OCI-LY7 (cell line): ENCODE results near the gene ELFN1.

ENCODE experiments used
- CTCF ChIP-seq: fragments of 200-600 bp; sonication (generic); conservative IDR thresholded peaks from 2 replicates; pipeline ENCODE4 v1.5.1; 2014; ENCODE audit warnings: mild to moderate bottlenecking, antibody characterized with exemption, low read length, moderate library complexity, mixed read lengths
- EZH2phosphoT487 ChIP-seq: fragments of 200-600 bp; sonication (generic); IDR thresholded peaks from 2 replicates; pipeline ENCODE4 v1.6.1; 2018; ENCODE audit warnings: low read depth, borderline replicate concordance, mild to moderate bottlenecking, mixed run types, antibody characterized with exemption, low read length, moderate library complexity, mixed read lengths

- TF ChIP-seq CTCF (no peak), EZH2phosphoT487 (no peak)
These were observed 19.2 kb downstream of the ELFN1 start for GRCh38 chr7:1689311-1689710.
